Measurements from ENCODE around the gene AGPAT2.

Gene AGPAT2

DNA sequence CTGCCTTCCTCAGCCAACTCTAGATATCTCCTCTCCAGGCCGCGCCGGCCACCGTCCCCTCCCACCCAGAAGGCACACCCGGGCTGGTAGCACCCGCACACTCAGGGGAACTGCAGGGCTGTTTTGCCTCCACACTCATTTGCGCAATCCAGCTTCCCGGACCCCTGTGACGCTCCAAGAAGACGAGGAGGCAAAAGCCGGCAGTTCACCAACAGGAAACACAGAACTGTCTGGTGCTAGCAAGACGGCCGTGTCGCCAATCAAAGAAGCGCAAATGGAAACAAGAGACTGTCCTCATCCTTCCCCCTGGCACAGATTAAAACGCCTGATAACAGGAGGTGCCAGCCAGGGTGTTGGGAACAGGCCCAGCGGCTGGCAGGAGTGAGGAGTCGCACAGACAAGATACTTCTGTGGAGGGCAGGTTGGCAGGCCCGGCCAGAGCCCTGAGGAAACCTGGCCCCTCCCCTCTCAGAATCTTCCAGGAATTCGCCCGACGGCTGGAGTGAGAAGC is 7.8 kb downstream of the AGPAT2 start:
- TF ChIP-seq, protein P1, sequence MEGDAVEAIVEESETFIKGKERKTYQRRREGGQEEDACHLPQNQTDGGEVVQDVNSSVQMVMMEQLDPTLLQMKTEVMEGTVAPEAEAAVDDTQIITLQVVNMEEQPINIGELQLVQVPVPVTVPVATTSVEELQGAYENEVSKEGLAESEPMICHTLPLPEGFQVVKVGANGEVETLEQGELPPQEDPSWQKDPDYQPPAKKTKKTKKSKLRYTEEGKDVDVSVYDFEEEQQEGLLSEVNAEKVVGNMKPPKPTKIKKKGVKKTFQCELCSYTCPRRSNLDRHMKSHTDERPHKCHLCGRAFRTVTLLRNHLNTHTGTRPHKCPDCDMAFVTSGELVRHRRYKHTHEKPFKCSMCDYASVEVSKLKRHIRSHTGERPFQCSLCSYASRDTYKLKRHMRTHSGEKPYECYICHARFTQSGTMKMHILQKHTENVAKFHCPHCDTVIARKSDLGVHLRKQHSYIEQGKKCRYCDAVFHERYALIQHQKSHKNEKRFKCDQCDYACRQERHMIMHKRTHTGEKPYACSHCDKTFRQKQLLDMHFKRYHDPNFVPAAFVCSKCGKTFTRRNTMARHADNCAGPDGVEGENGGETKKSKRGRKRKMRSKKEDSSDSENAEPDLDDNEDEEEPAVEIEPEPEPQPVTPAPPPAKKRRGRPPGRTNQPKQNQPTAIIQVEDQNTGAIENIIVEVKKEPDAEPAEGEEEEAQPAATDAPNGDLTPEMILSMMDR (conservative IDR thresholded peaks at IDR 0.05) = no peak
- no peak for TF ChIP-seq ZFX (IDR thresholded peaks at IDR 0.05)

DNA sequence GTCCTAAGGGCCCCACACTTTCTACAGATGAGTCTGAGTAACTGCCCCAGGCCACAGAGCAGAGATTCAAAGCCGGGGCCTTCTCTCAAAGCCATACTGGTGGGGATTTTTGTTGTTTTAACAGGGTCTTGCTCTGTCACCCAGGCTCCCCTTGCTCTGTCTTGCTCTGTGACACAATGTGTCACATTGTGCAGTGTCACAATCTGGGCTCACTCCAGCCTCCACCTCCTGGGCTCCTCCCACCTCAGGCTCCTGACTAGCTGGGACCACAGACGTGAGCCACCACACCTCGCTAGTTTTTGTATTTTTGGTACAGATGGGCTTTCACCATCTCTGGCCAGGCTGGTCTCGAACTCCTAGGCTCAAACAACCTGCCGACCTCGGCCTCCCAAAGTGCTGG is 8.6 kb downstream of the AGPAT2 start:
- TF ChIP-seq, protein P1 (conservative IDR thresholded peaks at IDR 0.05) = no peak
- TF ChIP-seq ZFX (IDR thresholded peaks at IDR 0.05) = no peak
- peak overlapping the region; percentile 65 for H3K27ac ChIP-seq

More for the DNA sequence above, 7.8 kb downstream of the AGPAT2 start:
- peak overlapping the region; percentile 65 for H3K27ac ChIP-seq

DNA sequence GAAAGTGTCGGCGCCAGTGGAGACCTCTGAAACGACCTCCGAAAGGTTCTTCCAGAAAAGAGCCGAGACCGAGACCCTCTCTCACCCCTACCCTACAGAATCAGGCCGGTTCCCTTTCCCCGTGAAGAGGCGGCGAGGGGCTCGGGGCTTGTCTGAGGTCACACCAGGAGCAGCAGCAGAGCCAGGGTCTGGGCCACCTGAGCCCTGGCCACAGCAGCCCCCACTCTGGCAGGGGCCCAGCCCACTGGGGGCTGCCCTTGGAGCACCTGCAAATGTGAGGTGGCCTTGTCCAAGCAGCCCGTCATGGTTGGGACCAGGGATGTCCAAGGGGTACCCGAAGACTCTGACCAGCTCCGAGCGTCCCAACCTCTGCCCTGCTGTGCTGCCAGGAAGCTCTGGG is 9.2 kb downstream of the AGPAT2 start:
- H3K27ac ChIP-seq = peak overlapping the region; percentile 65; the same call in 1 of the 2 replicates
- TF ChIP-seq, protein P1 (conservative IDR thresholded peaks at IDR 0.05) = no peak
- TF ChIP-seq ZFX (IDR thresholded peaks at IDR 0.05) = no peak

DNA sequence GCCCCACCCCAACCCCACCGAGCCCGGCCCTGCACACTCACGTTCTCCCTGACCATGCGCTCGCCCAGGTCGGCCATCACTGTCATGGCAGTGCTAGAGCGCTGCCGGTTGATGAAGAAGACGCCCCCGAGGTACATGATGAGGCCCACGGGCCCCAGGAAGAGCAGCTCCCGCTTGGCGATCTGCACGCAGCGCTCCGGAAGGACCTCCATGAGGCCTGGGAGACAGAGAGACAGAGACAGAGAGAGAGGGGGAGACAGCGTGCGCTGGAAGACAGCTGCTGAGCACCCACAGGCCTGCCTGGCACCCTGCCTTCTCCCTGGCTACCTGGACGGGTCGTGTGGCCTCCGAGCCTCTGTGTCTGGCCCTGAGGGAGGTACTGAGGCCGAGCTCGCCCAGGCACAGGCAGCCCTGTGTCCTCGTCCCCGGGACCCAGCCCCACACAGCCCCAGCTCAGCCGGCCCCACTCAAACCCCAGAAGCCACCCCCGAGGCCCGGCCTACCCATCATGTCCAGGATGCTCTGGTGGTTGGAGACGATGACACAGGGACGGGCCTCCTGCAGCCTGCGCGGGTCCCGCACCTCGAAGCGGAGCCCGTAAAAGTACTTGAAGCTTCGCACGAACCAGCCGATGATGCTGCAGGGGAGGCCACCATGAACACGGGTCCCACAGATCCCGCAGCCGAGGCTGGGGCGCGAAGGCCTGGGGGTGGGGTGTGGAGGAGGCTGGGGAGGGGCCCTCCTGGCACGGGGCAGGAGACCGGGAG is 10.2 kb downstream of the AGPAT2 start:
- no peak overlapping the region for H3K27ac ChIP-seq
- no peak for TF ChIP-seq ZFX (IDR thresholded peaks at IDR 0.05)
- TF ChIP-seq, protein P1 (conservative IDR thresholded peaks at IDR 0.05) = no peak

DNA sequence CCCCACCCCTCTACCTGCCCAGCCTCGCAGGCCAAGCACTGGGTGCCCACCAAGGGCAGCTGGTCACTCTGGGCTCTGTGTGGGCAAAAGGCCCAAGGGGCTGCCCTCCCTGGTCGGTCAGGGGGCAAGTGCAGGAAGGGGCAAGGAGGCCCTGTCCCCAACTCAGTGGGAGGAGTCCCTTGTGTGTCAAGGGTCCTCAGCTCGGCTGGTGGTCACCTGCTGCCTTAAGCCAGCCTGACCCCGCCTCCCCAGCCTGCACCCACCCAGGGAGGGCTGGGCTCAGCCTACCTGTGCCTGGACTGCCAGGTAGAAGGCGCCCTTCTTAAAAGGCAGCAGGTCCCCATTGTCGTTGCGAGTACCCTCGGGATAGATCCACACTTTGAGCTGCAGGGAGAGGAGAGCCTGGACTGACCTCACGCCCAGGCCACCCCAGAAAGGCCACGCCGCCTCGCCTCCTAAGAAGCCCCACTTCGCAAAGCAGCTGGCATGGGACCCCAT is 10.9 kb downstream of the AGPAT2 start:
- H3K27ac ChIP-seq = no peak overlapping the region
- TF ChIP-seq, protein P1 (conservative IDR thresholded peaks at IDR 0.05) = no peak
- no peak for TF ChIP-seq ZFX (IDR thresholded peaks at IDR 0.05)

DNA sequence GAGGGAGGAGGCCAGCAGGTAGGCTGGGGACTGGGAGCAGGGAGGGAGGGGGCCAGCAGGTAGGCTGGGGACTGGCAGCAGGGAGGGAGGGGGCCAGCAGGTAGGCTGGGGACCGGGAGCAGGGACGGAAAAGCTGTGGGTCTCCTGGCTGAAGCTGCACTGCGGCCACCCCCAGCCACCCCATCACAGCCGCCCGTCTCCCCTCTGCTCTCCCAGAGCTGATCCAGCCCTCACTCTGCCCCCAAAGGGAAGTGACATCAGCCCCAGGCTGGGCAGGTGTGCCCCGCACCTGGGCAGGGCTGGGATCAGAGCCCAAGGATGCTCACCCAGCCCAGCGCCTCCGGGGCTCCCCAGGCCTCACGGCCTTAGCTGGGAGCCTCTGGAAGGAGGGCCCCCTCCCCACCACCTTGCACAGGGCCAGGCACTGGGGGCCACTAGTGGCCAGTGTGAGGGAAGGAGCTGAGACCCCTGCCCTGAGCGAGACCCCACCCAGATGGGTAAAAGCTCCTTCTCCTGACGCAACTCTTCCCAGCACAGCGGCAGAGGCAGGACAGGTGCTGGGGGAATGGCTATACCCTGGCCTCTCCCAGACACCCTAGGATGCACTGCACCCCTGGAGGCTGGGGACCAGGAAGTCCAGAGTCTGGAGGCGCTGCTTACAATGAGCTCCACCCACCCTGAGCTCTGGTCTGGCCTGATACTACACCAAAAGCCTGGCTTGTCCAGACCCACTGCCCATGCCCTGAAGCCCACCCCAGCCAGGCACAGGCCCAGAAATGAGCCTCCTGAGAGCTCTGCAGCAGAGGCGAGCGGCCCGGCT is 11.6 kb downstream of the AGPAT2 start:
- no peak for TF ChIP-seq ZFX (IDR thresholded peaks at IDR 0.05)
- TF ChIP-seq, protein P1 (conservative IDR thresholded peaks at IDR 0.05) = no peak
- no peak overlapping the region for H3K27ac ChIP-seq

Data from C4-2B (cell line).